ENCODE data around the gene MYH4.

GRCh38 chr17:10458701-10459100 lies 10.7 kb downstream of the MYH4 start:
- TF ChIP-seq CTCF (IDR thresholded peaks at IDR 0.05; ENCODE audit: insufficient read depth, low read length) (no peak), REST (IDR thresholded peaks at IDR 0.05; ENCODE audit: insufficient replicate concordance, low read depth) (no peak), GABPA (IDR thresholded peaks at IDR 0.05; ENCODE audit: low read depth) (no peak), POLR2AphosphoS5 (IDR thresholded peaks at IDR 0.05; ENCODE audit: low read depth) (no peak), SPI1 (IDR thresholded peaks at IDR 0.05; ENCODE audit: borderline replicate concordance, low read depth) (no peak)

All from HL-60 (cell line).